ENCODE data around the gene DMRTB1. TPM values are rescaled to one million over a fixed set of nuclear protein-coding genes. Genes with fewer than 3 reads are reported as not detected.

The DMRTB1 gene
- total RNA-seq, 1 donor from 2014 or later, result not detected

DNA sequence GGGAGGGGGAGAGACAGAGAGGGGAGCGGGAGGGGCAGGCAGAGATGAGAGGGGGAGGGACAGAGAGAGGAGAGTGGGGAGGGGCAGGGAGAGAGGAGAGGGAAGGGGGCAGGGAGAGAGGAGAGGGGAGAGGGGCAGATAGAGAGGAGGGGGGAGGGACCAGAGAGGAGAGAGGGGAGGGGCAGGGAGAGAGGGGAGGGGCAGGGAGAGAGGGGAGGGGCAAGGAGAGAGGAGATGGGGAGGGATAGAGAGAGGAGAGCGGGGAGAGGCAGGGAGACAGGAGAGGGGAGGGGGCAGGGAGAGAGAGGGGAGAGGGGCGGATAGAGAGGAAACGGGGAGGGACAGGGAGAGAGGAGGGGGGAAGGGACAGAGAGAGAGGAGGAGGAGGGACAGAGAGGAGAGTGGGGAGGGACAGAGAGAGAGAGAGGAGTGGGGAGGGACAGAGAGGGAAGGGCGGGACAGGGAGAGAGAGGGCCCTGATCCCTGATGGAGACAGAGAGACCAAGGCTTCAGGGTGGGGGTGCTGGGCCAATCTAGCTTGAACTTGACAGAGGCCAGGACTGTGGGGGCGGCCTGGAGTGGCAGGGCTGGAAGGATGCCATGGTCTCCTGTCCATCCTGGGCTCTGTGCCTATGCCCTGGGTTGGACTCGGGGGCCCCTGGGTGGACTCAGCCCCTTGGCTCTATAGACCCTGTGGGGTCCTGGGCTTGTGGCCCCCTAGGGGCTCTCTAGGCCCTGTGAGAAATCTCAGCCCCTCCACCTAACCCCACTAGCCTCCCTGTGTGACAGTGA lies 43.6 kb downstream of the DMRTB1 start:
- H3K27ac Mint-ChIP-seq (ENCODE audit: unreplicated experiment), result no peak overlapping the region
- TF ChIP-seq, protein P1, sequence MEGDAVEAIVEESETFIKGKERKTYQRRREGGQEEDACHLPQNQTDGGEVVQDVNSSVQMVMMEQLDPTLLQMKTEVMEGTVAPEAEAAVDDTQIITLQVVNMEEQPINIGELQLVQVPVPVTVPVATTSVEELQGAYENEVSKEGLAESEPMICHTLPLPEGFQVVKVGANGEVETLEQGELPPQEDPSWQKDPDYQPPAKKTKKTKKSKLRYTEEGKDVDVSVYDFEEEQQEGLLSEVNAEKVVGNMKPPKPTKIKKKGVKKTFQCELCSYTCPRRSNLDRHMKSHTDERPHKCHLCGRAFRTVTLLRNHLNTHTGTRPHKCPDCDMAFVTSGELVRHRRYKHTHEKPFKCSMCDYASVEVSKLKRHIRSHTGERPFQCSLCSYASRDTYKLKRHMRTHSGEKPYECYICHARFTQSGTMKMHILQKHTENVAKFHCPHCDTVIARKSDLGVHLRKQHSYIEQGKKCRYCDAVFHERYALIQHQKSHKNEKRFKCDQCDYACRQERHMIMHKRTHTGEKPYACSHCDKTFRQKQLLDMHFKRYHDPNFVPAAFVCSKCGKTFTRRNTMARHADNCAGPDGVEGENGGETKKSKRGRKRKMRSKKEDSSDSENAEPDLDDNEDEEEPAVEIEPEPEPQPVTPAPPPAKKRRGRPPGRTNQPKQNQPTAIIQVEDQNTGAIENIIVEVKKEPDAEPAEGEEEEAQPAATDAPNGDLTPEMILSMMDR (IDR thresholded peaks at IDR 0.05), result no peak
- H3K9me3 Mint-ChIP-seq (ENCODE audit: unreplicated experiment), result no peaks in the 10 kb centered on the region
- no peak overlapping the region for H3K4me3 Mint-ChIP-seq (ENCODE audit: unreplicated experiment)
- peaks cover 4% of the 10 kb centered on the region for H3K4me1 Mint-ChIP-seq (ENCODE audit: unreplicated experiment)
- peaks cover 6% of the 10 kb centered on the region for H3K27me3 Mint-ChIP-seq (ENCODE audit: unreplicated experiment)
- peaks cover 6% of the 10 kb centered on the region for H3K36me3 Mint-ChIP-seq (ENCODE audit: unreplicated experiment)
- no peak for DNase-seq (ENCODE audit: extremely low spot score, unreplicated experiment)

DNA sequence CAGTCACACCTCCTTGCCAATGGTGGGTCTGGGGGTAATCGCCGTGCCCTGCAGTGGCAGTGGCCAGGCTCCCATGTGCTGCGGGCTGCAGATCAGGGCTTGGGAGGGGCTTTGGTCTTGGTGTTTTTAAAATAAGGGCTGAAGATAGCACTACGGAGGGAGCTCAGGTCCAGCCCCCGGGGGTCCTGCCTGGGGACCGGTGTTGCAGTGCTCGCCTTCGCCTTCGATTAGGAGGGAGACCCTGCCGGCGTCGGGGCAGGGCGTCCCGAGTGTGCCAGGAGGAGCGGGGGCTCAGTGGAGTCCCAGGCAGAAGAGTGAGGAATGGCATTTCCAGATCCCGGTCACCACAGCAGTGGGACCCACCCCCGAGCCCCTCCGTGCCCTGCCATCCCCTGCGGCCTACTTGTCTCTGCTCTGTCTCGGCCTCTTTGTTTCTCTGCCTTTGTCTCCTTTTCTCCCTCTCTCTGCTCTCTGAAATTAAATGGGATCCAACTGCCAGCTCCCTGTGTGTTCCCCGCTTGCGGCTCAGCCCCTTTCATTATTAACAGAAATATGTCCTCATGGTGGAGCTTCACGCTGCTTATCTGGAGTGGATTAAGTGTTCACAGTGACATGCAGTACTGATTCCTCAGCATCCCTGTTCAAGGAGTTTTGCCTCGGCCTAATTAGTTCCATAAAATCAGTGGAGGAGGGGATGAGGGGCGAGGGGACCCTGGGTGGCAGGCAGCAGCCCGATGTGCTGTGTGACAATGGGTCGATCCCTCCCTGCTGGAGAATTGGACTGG lies 44.4 kb downstream of the DMRTB1 start:
- peaks cover 4% of the 10 kb centered on the region for H3K4me1 Mint-ChIP-seq (ENCODE audit: unreplicated experiment)

DNA sequence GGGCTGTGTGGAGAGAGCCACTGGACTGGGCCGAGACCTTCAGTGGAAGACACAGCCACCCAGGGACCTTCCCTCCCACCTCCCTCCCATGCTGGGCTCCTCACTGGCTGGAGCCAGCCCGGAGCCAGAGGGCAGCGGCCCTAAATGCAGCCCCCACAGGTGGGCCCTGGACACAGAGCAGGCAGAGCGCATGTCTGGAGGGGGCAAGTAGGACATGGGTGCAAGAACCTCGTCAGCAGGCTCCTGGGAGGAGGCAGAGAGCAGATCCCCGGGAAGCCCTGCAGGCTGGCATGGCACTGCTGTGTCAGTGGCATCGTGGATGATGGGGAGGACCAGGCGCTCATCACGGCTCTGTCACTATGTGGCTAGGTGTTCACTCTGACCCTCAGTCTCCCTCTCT lies 45.7 kb downstream of the DMRTB1 start:
- Mint-ChIP-seq H3K27ac (ENCODE audit: unreplicated experiment) (no peak overlapping the region), H3K9me3 (ENCODE audit: unreplicated experiment) (no peaks in the 10 kb centered on the region), H3K36me3 (ENCODE audit: unreplicated experiment) (peaks cover 9% of the 10 kb centered on the region), H3K4me3 (ENCODE audit: unreplicated experiment) (no peak overlapping the region), H3K4me1 (ENCODE audit: unreplicated experiment) (peaks cover 4% of the 10 kb centered on the region), H3K27me3 (ENCODE audit: unreplicated experiment) (no peaks in the 10 kb centered on the region)
- no peak for DNase-seq (ENCODE audit: extremely low spot score, unreplicated experiment)
- TF ChIP-seq, protein P1 (IDR thresholded peaks at IDR 0.05), result no peak

More for the DNA sequence above, 44.4 kb downstream of the DMRTB1 start:
- no peaks in the 10 kb centered on the region for H3K9me3 Mint-ChIP-seq (ENCODE audit: unreplicated experiment)
- no peak for DNase-seq (ENCODE audit: extremely low spot score, unreplicated experiment)
- no peak overlapping the region for H3K4me3 Mint-ChIP-seq (ENCODE audit: unreplicated experiment)
- no peak overlapping the region for H3K27ac Mint-ChIP-seq (ENCODE audit: unreplicated experiment)
- H3K36me3 Mint-ChIP-seq (ENCODE audit: unreplicated experiment), result peaks cover 7% of the 10 kb centered on the region
- H3K27me3 Mint-ChIP-seq (ENCODE audit: unreplicated experiment), result peaks cover 6% of the 10 kb centered on the region
- TF ChIP-seq, protein P1 (IDR thresholded peaks at IDR 0.05), result no peak

GRCh38 chr1:53505401-53505800 lies 46.2 kb downstream of the DMRTB1 start:
- H3K36me3 Mint-ChIP-seq (ENCODE audit: unreplicated experiment), result peaks cover 9% of the 10 kb centered on the region
- H3K4me1 Mint-ChIP-seq (ENCODE audit: unreplicated experiment), result peaks cover 4% of the 10 kb centered on the region
- no peaks in the 10 kb centered on the region for H3K27me3 Mint-ChIP-seq (ENCODE audit: unreplicated experiment)
- H3K4me3 Mint-ChIP-seq (ENCODE audit: unreplicated experiment), result no peak overlapping the region
- H3K9me3 Mint-ChIP-seq (ENCODE audit: unreplicated experiment), result no peaks in the 10 kb centered on the region
- no peak for DNase-seq (ENCODE audit: extremely low spot score, unreplicated experiment)
- no peak overlapping the region for H3K27ac Mint-ChIP-seq (ENCODE audit: unreplicated experiment)
- TF ChIP-seq, protein P1 (IDR thresholded peaks at IDR 0.05), result no peak

- H3K27ac Mint-ChIP-seq (ENCODE audit: unreplicated experiment), result no peak overlapping the region
- peaks cover 6% of the 10 kb centered on the region for H3K4me1 Mint-ChIP-seq (ENCODE audit: unreplicated experiment)
- no peak overlapping the region for H3K4me3 Mint-ChIP-seq (ENCODE audit: unreplicated experiment)
- TF ChIP-seq, protein P1 (IDR thresholded peaks at IDR 0.05), result no peak
- no peak for DNase-seq (ENCODE audit: extremely low spot score, unreplicated experiment)
- H3K27me3 Mint-ChIP-seq (ENCODE audit: unreplicated experiment), result no peaks in the 10 kb centered on the region
- H3K9me3 Mint-ChIP-seq (ENCODE audit: unreplicated experiment), result no peaks in the 10 kb centered on the region
- peaks cover 10% of the 10 kb centered on the region for H3K36me3 Mint-ChIP-seq (ENCODE audit: unreplicated experiment)
Measured at GRCh38 chr1:53505891-53506290, 46.7 kb downstream of the DMRTB1 start.
